ENCODE results near the gene KIAA1328.
"Not testable (repeated sequence)": the region's sequence is repeated elsewhere in the genome, so short reads cannot be mapped to it uniquely, and the experiment has no call there.

The KIAA1328 gene

DNA sequence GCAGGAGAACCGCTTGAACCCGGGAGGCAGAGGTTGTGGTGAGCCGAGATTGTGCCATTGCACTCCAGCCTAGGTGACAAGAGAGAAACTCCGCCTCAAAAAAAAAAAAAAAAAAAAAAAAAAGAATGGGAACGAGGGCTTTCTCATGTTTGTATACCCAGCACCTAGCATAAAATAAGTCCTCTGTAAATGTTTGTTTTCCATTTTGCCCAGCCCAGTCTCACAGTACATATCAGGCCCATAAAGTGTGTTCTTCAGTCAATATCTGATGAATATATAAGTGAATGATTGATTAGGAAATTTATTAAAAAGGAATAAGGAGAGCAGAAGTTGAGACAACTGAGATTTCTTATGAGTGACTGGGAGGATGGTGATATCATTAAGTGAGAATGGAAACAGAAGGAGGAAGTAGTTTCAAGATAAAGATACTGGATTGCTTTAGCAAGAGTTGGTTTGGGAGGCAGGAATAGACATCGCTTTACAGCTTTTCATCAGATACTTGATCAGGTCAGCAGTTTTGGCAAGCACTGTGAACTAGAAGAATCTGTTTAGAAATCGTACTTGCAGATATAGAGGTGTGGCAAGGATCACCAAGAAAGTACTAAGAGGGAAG is 327.5 kb downstream of the KIAA1328 start:
- no peak for DNase-seq (ENCODE audit: low spot score)

DNA sequence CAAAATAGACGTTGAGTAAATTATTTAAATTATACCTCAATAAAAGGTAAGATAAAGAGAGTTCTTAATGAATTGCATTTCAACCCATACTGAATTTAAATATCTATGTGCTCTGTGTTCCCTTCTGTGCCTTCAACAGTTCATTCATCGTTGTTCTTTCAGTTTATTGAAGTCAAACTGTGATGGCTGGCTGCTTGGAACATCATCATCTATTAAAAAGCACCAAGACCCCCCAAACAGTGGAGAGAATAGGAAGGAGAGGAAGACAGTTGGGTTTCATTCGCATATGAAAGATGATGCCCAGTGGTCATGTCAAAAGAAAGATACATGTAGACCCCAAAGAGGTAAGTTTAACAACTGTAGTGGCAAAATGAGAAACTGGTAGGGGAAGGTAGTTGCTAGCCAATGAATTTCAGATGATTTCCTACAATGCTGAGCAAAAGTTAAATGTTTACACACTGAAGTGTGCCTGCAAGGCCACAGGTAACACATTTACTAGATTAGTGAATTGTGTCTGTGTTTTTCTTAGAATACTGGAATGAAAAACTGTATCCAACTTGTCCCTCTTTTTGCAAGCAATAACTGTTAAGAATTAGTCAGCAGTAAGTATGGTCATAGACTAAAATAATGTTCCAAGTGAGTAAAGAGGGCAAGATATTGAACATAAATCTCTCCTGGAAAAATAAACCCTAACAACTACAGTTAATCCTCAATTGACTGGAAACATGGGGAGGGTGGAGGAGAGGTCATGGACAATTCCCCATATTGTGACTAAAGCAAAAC is 331.3 kb downstream of the KIAA1328 start:
- DNase-seq (ENCODE audit: low spot score): no peak

DNA sequence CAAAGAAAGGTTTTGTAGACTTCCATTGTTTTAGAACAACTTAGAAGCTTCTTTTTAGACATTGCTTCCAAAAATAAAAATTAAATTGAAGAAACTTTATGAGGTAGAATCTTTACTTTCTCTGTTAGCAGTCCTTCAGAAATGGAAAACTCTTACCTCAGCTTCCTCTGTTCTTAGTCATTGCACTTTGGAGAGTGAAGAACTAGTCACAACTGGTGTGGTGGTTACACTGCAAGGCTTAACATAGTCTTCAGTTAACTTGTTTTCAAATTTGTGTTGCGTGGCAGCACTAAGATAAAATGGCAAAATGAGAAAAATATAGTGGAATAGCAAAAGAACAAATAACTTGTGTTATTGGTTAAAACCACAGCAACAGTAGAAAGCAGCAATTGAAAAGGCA is 332.6 kb downstream of the KIAA1328 start:
- no peak for DNase-seq (ENCODE audit: low spot score)

DNA sequence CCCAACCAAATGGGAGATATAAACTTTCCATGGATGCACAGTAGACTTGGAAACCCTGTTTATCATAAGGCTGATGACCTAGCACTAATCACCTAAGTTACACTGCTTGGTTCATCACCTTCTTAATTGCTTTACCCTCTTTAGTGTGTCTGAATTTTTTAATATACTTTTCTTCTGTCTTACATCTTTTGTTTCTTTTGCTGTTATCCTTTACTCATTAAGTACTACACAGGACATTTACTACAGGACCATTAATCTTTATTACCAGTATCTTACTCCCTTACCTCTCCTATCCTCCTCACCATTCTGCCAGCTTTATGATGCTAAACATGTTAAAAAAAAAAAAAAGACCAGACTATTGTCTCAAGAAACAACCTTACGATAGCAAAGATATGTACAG is 333.6 kb downstream of the KIAA1328 start:
- DNase-seq (ENCODE audit: low spot score): no peak

DNA sequence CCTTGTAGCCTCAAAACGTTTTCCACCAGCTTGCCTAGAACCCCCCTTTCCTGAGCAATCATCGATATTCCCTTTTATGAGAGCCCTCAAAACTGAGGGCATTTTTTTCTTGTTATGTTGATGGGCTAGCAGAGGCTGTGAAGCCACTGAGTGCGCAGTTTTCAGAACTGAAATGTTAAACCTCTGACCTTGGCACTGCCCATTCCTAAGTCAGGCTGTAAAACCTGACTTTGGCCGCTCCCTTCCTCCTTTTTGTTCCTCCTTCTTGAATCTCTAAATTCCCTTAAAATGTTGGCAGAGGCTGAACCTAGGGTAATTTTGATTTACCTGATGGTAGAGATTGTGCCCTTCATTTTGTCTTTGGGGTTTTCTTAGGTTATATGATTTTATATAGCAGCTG is 334.2 kb downstream of the KIAA1328 start:
- DNase-seq (ENCODE audit: low spot score): no peak

DNA sequence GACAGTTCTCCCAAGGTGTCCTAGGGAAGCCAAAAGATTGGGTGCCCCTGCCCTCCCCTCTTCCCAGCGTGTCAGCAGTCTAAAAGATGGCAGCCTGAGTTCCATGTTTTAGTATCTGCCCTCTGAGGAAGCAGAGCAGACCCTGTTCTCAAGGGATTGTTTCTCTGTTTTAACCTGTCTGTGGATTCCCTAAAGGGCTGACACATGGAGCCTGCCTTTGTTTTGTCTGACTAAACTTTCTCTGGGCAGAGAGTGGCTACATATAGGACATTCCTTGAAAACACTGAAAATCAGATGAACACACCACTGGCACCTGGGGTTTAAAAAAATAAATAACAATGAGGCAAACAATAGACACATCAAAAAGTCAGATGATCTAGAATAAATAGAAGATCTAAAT is 337.6 kb downstream of the KIAA1328 start:
- DNase-seq (ENCODE audit: low spot score): no peak

DNA sequence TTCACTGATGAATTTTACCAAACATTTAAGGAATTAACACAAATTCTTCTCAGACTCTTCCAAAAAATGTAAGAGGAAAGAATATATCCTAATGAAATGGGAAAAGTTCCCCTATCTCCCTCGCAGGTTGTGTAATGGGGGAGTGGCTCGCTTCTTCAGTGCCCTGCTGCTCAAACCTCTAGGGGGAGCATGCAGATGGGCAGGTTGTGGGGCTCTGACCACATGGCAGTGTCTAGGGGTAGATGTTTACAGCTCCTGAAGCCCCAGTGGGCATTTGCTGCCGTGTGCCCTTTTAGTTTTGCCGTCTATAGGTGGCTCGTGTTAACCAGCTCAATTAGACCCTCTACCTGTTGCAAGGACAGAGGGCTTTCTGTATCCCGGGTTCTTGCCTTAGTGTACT is 338.0 kb downstream of the KIAA1328 start:
- not testable (repeated sequence) for DNase-seq (ENCODE audit: low spot score)

DNA sequence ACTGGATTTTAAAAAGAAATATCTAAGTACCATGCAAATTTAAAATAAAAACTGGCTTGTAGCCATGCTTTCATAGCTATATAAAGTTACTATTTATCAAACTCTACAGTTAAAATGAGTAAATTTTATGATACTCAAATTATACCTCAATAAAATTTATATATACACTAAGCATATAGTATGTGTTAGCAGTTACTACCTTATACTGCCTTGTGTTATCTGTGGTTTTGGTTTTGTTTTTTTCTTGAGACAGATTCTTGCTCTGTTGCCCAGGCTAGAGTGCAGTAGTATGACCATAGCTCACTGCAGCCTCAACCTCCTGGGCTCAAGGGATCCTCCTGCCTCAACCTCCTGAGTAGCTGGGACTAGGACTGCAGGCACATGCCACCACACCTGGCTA is 342.1 kb downstream of the KIAA1328 start:
- DNase-seq (ENCODE audit: low spot score): no peak

DNA sequence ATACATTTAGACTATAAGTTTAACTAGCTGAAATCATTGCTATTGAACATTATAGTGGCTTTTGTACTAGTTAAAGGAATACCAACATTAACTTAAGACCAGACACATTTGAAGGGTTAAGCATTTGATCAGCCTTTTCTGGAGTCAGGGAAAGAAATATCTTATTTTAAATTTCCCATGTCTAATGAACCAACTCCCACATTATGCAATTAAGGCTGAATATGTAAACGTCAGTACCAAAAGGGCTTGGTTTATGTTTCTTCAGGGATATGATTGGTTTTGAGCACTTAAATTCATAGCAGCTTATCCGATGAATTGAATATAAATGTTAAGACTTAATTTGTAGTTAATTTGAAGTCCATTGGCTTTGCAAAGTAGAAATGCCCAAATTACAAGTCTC is 344.5 kb downstream of the KIAA1328 start:
- no peak for DNase-seq (ENCODE audit: low spot score)

DNA sequence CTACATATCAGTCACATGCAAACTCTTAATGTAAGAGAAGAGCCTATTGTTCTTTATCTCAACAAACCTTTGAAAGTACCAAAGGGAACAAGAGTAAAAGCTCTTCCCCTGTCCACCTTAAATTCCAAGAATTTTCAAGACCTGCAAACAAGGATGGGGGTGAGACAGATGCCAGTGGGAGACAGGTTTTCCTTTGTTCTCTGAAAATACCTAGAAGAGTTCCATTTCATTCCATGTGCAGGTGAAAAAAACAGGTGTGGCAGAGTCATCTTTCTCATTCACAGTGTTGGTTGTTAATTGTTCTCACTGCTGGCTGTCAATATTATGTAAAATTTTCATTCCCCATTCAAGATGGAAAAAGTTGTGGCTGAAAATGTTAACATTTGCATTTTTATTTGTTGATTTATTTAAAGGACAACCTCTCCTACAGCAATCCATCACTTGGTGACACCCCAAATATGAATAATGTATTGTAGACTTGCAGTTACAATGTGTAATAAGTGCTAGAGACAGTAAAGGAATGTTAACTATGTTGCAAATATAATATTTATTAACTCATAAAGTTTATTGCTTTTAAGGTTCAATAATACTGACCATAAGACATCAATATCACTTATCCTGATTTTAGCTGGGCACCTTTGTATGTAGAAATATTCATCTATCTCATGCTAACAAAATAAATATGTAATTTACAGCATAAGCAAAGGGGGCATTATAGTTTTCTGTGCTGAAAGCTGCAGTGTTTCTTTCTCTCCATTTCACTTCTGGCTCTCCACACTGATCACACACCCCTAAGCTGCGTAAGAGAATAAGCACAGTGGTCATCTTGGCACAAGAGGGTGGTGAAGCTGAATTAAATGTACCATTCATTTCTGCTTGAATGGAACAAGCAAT is 347.0 kb downstream of the KIAA1328 start:
- no peak for DNase-seq (ENCODE audit: low spot score)

DNA sequence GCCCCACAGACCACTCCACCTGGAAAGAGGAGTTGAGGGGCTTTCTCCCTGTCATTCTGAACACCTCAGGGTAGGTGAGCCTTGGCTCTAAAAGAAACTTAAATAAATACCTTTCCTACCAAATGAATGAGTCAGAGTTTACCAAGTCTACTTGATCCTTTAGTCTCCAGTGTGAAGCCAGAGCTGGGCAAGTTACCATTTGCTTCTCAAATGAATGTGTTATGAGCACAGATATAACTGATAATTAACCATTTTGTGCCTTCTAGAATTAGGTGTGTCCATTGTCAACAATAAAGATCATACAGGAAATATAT is 347.7 kb downstream of the KIAA1328 start:
- no peak for DNase-seq (ENCODE audit: low spot score)

DNA sequence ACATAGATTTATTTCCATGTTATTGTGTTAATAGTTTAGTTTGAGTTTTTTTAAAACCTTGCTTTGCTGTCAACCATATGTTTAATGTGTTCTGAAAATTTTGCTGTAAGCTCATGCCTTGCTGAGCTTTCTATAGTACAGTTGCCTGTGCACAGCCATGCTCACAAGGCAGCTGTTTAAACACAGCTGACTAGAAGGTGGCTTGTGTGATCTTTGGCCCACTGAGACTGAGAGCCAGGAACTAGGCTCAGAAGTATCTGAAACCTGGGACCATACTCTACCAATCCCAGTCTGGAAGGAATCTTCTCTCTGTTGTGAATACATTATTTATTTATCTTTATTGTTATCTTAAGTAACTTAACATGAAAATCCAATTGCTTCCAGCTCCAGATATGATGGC is 350.5 kb downstream of the KIAA1328 start:
- DNase-seq (ENCODE audit: low spot score): no peak

DNA sequence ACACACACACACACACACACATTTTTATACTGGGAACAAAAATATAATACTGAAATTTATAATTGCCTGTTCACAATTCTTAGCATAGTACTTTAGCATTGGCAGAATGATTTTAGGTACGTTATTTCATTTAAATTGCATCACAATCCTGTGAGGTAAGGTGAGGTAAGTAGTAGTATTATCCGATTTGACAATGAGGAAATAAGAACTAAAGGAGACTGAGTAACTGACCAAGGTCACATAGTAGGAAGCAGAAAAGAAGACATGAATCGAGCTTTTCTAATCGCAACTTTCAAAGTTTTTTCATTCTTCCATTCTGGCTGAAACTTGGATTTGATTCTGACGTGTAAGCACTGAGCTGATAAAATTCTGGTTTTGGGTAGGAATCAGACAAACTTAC is 351.2 kb downstream of the KIAA1328 start:
- DNase-seq (ENCODE audit: low spot score): no peak

DNA sequence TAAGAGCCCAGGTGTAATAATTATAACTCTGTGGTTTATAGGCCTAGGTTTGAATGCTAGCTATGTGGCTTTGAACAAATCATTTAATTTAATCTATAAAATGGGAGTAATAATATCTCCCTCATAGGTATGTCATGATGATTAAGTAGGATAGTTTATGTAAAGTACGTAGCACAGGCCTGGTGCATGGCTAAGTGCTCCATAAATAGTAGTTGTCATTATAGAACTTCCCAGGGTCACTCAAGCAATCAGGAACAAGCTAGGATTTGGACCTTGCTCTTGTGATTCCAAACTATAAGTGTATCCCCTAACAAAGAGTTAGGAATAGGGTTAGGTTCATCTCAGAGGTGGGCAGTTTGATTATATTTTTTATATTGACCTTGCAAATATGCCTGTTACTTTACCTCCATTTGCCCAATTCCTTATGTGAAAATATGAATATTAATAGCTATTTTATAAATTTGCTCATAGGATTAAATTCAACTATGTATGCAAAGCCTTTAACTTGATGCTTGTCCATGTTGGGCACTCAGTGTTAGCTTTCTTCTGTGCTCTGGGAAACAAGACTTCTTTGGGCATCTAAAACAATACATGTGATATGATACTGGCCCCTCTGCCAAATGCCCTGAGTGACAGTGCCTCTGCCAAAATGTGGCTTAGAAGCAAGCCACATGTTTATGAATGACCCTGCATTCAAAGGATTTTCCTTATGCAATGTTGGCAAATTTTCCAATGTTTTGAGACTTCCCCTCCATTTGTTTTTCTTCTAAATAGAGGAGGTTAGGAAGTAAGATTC is 353.6 kb downstream of the KIAA1328 start:
- DNase-seq (ENCODE audit: low spot score): no peak

DNA sequence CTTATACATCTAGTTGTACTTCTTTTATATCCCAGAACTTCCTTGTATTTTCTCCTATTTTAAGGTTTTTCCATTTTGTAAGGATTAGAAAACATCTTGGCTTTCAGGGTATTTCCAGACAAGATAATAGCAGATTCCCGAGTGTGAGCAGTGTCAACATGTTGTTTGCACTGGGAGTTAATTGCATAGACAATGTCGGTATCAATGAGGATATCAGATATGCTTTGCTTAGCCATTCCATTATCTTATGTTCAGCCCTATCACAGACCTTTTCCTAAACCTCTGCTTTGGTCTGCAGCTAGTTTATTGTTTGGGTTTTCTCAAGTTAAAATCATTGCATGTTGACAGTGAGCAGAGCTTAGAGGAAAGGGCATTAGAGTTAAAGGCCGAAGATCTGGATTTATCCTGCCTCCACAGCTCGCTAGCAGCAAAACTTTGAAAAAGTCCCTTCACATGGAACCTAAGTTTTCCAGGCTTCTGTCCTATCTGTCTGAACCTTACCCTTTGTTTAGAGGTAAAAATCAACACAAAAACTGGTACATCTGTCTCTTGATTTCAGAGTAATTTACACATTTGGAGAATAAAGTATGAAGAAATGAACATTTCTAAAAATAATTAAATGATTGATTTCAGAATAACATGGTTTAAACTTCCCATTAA is 355.4 kb downstream of the KIAA1328 start:
- no peak for DNase-seq (ENCODE audit: low spot score)

DNA sequence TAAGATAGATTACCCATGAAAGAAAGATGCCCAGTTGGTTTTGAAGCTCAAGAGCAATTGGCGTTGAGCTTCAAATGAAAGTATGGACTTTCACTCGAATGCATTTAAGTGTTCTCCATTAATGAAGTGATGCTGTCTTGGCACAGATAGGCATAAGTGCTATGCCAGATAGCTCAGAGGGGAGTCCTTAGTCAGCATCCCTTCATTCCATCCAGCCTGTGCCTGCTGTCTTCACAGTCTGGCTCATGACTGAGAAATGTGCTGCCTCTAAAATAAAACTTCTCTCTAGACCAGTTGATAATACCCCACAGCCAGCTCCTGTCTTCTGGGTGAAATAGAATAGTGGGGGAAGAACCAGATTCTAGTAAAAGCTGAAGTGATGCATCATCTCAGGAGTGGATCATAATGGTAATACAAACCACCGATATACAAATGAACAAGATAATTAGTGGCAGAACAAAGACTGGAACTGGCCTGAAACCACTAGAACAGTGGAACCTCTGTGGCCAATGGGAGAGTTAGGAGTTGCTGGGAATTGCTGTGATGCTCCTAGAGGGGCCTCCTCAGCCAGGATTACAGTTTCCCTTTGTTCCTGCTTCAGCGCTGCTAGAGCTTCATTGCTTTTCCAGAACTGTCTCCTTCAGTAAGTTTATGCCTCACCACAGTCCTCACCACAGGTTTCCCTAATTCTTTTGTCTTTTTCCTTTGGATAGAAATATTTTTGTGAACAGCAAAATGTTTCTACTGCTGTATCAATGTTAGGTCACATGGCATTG is 359.3 kb downstream of the KIAA1328 start:
- DNase-seq (ENCODE audit: low spot score): no peak

DNA sequence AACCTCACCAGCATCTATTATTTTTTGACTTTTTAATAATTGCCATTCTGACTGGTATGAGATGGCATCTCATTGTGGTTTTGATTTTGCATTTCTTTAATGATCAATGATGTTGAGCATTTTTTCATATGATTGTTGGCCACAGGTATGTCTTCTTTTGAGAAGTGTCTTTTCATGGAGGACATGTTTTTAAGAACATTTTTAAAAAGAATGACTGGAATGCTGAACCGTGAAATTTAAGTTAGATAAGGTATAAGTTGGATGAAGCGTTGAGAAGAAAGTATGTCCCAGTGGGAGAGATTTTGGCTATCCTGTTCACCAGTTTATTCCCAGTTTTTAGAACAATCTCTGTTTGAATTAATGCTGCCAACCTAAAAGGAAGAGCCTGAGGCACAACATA is 370.8 kb downstream of the KIAA1328 start:
- DNase-seq (ENCODE audit: low spot score): no peak

DNA sequence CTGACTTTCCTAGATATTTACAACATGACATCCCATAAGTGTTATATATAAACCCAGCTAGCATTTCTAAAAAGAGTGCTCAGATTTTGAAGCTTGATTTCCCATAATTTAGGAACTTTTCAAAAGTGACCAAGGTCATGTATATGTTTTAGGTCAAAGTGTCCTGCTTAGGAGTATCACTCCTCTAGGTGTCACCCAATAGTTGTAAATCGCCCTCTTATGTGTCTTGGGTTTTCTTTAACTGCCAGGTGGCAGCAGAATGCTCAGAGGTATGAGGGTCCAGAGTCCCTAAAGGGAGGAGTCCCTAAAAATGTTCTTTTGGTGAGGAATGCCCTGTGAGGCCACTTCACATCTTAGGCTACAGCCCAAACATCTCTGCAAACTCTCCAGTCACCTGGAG is 378.4 kb downstream of the KIAA1328 start:
- no peak for DNase-seq (ENCODE audit: low spot score)

DNA sequence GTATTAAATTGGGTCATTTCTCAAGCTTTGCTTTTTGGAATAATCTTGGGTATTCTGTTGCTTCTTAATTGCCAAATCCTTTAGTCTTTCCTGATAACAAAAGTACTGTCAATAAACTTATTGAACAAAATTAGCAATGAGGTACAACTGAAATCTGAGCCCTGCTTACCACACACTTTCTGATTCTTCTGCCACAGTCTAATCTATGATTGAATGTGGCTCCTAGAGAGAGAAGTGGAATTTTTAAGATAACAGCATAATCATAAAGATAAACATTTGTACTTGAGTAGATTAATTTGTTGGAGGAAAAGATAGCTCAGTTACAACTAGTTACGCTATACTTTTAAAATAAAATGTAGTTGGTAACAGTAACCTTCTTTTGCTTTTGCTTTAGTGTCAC is 381.9 kb downstream of the KIAA1328 start:
- DNase-seq (ENCODE audit: low spot score): no peak

DNA sequence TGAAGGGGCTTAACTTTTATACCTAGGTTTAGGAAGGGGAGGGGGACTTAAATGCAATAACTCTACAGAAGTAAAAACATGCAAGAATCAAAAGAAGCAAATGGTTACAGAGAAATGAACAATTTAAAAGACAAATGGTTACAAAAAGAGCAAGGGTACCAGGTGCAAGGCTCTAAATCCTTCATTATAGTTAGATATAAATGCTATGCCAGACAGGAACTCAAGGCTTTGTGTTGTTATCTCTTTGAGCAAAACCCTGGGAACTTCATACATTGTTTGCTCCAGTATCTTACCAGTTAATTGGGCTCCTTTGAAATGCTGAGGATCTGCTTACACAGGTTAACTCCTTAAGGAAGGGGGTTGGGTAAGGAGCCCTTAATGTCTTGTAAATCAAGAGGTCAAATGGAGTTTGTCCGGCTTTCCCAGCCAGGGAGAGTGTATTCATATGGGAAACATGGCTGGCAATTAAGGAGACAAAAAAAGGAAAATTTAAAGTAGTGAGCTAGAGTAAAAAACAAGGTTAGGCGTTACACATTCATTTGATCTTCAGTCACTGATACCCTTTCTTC is 389.2 kb downstream of the KIAA1328 start:
- no peak for DNase-seq (ENCODE audit: low spot score)

DNA sequence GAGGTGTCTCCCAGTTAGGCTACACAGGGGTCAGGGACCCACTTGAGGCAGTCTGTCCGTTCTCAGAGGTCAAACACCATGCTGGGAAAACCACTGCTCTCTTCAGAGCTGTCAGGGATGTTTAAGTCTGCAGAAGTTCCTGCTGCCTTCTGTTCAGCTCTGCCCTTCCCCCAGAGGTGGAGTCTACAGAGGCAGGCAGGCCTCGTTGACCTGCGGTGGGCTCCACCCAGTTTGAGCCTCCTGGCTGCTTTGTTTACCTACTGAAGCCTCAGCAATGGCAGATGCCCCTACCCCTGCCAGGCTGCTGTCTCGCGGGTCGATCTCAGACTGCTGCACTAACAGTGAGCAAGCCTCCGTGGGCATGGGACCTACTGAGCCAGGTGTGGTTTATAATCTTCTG is 390.3 kb downstream of the KIAA1328 start:
- no peak for DNase-seq (ENCODE audit: low spot score)

All from CD4-positive, alpha-beta T cell treated with Interleukin-2 at 100 ng/mL for 4 hours (primary cell).